HG02678 (cell line): Measurements from ENCODE around the gene LMX1B.

Source experiments
- ATAC-seq: cut with Tn5 transposase; IDR thresholded peaks from one replicate; pipeline ENCODE4 v1.9.1; 2021; ENCODE audit warnings: mild to moderate bottlenecking, moderate library complexity; ENCODE audit not compliant: unreplicated experiment

Gene LMX1B

DNA sequence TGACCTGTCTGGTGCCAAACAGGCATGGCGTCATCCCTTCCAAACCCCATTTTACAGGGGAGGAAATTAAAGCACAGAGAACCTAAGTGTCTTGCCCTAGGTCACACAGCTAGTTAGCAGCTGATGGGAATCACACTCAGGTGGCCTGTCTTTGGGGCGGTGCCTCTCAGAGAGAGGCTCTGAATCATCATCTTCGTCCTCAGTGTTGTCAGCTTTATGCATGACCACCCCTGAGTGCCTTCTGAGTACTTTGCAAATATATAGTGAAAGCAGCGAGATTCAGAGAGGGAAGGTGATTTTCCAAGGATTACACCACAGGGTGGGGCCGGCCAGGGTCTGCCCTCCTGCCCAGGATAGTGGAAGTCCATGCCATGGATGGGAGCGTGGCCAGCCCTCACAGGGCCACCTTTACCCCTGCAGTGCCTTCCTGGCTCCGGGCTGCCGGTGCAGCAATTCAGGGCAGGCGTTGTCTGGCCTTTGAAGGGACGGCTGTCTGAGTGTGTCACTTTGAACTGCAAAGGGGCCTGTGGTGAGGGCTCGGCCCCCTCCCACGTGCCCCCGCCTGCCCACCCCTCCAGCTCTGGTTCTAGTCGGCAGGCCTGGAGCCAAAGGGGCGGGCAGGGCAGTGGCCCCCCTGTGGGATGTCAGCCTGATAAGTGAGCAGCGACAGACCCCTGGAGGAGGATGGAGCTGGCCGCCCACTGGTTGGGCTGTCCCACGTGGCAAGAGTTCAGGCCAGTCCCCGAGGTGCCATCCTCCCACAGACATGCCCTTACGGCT is 16.9 kb downstream of the LMX1B start:
- no peak for ATAC-seq

DNA sequence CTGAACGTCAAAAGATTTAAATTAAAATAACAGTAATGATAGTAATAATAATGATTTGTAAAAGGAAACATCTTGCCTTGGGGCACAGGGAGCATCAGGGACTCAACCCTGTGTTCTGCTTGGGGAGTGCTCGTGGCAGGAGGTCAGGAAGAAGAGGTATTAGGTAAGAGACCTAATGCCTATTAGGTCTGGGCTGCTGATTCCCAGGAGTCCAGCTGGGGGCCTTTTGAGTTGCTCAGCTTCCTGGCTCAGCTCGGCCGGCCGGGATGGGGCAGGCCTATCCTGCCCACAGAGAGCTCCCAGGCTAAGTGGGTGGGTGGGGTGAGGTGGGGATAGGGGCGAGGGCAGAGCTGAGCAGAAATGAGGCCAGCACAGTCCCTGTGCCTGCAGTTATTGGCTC is 17.5 kb downstream of the LMX1B start:
- no peak for ATAC-seq

DNA sequence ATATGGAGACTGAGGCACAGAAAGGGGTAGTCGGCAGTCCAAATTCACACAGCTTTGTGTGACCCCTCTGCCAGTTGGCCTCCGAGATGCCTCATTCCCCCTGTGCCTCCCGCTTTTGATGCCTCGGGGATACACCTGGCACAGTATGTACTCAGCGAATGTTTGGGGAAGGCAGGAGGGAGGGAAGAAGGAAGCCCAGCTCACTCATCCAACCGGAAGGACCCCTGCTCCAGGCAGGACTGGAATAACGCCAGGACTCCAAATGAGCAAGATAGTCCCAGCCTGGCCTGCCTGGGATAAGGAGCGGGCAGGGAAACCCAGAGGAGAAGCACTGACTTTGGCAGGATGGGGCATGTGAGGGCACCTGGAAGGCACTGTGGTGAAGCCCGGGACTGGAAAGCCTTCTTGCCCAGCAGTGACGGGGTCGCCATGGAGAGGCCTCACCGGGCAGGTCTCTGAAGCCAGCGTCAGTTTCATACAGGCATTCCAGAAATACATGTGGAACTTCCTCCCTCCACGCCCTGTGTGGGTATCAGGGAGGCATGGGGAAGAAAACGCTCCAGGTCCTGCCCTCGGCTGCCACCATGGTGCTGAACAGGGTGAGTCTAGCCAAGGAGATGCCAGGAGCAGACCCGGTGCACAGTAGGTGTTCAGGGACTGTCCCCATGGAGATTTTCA is 20.3 kb downstream of the LMX1B start:
- no peak for ATAC-seq

DNA sequence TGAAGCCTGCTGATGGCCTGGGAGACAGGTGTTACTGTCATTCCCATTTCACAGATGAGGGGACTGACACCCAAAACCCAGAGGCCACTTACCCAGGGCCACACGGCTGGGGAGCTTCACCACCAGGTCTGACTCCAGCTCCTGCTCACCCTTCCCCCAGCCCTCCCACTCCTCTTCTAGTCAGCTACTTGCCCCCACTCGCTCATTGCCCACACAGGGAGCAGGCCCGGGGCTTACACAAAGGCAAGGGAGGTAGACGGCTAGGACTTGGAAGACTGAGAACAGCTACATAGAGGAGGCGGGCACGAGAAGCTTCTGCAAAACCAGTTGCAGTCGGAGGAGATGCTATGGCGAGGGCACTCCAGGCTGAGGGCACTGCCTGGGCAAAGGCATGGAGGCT is 21.3 kb downstream of the LMX1B start:
- ATAC-seq, result no peak

DNA sequence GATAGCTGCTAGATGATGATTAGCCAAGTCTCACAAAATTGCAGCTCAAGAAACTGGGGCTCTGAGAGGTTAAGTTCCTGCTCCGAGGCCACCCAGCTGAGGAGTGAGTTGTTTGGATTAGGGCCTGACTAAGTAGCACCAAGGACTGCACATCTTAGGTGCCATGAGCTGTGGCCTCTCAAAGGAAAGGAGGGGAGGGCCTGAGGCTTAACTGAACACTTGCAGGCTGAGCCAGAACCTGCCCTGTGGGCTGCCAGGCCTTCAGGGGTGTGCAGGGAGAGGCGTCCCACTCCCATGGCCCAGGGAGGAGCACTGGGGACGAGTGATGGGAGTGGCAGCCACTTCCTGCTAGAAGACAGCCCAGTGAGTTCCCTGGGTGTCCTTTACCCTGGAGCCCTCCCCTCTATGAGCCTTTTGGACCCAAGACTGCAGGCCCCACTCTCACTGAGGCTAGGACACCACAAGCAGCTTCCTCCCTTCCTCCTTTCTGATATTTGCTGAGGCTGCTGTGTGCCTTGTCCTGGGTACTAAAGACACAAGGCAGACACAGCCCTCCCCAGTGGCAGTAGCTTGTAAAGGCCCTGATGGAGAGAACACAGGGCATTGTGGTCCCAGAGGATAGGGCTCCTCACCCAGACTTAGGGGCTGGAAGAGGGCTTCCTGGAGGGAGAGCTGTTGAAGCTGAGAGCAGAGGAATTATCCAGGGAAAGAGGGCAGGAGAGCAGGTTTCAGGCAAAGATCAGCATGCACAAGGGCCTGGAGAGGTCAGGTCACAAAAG is 22.1 kb downstream of the LMX1B start:
- ATAC-seq, result no peak

DNA sequence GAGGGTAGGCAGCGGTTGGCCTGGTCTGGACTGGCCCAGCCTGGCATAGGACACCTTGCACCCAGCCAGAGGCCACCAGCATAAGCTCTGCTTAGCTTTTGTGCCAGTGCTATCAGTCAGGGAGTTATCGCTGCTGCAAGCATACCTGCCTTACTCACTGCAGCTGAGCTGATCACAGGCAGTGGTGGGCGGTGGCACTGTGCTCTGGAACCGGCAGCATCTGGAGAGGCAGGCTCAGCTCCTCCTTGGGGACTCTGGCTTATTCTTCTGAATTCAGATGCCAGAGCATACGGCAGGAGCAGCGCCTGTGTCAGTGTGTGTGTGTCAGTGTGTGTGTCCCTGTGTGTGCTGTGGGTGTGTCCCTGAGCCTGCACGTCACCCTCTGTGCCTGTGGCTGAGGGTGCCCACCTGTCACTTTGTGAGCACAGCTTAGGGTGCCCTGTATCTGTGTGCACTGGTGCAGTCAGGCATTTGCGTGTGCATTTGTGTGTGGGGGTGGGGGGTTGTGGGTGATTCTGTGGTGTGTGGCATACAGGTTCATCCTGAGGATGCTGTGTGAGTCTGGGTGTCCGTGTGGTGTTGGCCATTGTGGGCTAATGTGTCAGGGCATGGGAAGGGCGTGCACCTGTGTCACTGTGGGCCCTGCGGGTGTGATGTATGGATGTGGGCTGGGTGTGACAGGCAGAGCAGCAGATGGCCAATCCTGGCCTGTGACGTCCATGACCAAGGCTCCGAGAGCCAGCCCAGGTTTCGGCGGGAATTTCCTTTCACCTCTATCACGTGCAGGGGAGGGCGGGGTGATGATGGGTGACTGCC is 23.5 kb downstream of the LMX1B start:
- no peak for ATAC-seq

- no peak for ATAC-seq
Observed at GRCh38 chr9:126638571-126639132, 24.9 kb downstream of the LMX1B start.

DNA sequence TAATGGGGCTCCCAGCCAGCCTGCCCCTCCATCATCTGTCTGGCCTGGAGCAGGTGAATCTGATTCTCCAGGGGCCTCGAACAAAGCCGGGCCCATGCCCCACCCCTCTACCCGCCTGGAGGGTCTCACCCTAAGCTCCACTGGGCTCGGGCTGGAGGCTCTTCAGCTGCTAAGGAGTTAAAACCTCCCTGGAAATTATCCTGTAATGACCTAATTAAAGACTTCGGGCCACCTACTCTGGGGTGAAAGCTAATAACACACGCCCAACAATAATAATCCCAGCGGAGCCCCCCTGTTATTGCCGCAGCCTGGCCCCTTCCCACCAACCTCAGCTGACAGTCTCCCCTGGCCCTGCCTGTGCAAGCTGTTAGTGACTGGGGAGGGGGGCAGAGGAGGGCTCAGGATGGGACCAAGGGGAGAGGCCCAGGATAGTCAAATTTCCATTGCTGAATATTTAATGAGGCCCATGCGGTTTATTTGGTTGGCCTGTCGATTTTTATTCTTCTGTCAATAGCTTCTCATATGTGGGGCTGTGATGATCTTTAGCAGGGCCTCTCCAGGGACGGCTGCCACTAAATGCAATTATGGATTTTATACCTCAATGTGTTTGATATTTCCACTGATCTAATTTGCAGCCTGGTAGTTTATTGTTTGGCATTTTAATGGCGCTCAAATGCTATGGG is 25.7 kb downstream of the LMX1B start:
- no peak for ATAC-seq

GRCh38 chr9:126641118-126641851 is 27.6 kb downstream of the LMX1B start:
- ATAC-seq, result no peak

DNA sequence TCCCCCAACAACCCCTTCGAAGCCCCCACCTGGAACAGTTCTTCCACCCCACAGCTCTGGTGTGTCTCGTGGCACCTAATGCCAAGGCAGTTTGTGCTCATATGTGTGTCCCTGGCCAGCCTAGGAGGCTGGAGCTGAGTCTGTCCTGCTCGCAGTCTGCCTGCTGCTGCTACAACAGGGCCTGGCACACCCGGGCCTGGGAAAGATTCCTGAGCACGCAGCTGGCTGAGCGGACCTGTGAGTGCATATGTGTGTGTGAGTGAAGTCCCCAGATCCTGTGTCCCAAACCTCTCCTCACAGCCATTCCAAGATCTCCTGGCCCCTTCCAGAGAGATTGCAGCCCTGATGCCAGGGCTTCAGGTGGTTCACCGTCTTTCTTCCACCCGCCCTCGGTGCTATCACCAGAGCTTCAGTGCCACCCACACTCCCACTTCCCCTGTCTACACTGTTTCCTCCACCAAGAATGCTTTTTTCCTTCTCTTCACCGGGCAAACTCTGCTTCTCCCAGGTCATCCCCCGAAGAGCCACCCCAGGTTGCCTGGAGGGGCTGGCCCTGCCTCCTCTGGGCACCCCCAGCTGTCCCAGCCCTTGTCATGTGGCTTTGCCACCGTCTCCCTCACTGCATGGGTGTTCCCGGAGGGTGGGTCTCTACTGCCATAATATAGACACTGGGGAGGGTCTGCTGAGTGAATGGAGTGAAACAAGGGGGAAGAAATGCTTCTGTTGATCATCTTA is 28.4 kb downstream of the LMX1B start:
- no peak for ATAC-seq

- no peak for ATAC-seq
Observed at GRCh38 chr9:126642839-126643238, 29.1 kb downstream of the LMX1B start.

DNA sequence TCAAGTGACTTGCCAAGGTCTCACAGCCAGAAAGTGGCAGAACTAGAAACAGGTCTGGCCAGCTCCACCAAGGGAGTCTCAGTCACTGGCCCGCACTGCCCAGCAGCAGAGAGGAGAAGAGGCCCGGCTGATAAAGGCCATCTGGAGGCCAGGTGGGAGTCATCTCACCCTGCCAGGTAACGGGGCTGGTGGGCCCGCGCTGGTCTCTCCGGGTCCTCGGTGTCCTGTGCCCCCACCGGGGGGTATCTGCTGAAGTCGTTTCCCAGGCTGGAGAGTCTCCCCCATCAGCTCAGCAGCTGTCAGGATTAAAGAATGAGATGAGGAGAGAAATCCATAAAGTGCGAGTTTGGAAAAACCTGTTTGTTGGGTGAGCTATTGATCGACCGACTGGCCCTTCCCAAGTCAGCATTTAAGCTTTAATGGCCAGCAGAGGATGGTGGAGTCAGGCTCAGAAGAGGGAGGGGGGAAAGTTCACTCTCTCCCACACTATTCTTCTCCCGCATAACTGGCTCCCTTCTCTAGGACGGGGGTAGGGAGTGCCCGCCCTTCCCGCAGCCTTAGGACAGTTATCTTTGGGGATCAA is 30.3 kb downstream of the LMX1B start:
- ATAC-seq, result no peak

GRCh38 chr9:126646162-126646561 is 32.4 kb downstream of the LMX1B start:
- ATAC-seq, result no peak

DNA sequence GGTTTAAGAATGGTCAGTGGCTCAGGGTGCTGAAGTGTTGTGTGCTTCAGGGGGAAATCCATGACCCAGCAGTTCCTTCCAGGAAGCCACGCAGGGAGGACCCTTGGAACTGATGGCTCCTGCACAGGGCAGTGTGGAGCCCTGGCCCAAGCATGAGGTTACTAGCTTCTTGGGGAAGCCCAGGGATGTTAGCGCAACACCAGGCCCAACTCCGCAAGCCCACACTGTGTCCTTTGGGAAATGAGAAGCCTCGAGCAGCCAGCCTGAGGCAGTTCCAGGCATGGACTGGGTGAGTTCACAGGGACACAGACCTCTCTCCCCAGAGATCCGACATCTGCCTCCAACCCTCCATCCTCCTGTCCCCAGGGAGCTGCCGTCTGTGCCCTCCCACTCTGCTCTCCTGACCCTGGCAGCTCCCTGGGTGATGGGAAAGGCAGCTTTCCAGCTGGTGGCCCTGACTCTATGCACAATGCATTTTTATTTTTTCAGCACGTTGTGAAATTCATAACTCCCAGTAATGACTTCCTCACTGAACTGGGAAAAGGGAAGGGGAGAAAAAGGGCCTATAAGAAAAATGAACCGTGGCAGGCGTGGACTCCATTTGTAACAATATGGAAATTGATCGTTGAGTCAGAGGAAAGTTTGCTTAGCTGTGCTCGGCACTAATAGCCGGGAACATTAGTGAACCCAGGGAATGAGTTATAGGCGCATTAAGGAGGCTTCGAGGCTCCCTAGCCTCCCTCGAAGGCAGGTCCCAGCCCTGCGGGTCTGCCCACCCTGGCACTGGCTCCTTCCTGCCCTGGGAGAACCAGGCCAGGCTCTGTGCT is 34.1 kb downstream of the LMX1B start:
- ATAC-seq, result no peak

GRCh38 chr9:126649477-126649876 is 35.7 kb downstream of the LMX1B start:
- no peak for ATAC-seq

DNA sequence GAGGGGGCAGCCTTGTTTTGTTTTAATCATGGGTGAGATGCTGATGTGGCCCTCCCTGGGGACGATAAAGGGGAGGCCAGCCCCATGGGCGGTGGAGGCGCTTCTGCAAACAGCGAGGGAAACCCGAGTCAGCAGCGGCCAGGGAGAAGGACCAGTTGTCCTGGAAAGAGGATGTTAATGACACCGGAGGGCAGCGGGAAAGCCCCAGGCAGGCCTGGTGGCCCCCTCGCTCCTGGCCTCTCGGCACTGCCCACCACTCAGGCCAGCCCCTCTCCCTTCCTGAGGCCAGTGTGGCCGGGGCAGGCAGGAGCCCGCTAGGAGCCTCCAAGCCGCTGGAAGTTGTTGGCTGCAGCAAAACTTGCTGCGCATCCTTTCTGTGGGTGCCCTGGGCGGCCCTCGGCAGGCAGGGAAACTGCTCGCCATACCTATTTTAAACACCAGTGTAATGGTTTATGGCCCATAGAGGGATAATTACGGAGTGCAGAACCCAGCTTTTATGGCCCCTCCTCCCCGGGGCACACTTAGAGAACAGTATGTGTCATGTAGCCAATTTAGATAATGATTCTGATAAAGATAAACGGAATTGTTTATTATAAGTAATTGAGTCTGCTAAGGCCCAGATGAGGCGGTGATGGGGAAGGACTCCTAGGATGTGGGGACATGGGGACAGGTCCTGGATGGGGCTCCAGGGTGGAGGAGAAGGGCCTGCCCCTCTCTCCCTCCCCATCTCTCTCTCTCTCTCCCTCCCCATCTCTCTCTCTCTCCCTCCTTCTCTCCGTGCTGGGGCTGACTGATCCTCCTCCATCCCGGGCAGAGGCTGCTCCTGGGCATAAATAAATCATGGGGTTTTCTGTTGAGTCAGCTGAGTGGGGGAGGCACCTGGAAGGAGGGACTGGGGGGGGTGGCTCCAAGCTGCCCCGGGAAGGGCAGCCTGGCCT is 36.9 kb downstream of the LMX1B start:
- ATAC-seq, result no peak
